Measurements from ENCODE around the gene STYXL1. TPM values are rescaled to one million over a fixed set of nuclear protein-coding genes. Genes with fewer than 3 reads are reported as not detected.

Gene STYXL1
- total RNA-seq, 2 donors from 2014 or later, result 9.3 to 14.6 TPM

- no peak for DNase-seq (ENCODE audit: low spot score)
- Histone ChIP-seq H3K27me3 (replicated peaks; ENCODE audit: insufficient read depth) (no peaks in the 10 kb centered on the region), H3K4me3 (no peak overlapping the region), H3K9me3 (no peaks in the 10 kb centered on the region), H3K27ac (no peak overlapping the region), H3K4me1 (ENCODE audit: control insufficient read depth in 1 of 2, low read depth in 2 of 2) (peaks cover 0 to 20% of the 10 kb centered on the region in 2 donors), H3K36me3 (peaks cover 3% of the 10 kb centered on the region)
- TF ChIP-seq CTCF (IDR thresholded peaks at IDR 0.05), result no peak
- ATAC-seq (ENCODE audit: insufficient number of reproducible peaks, low FRiP score, low read depth), result no peak
Observed at GRCh38 chr7:75948179-75948578, 99.6 kb downstream of the STYXL1 start.

Other genes starting within 250 kb of the STYXL1 start
- gene CCL24, start 234.2 kb downstream of the STYXL1 start, total RNA-seq, result not detected
- 10 to 100 TPM; 36.5 to 52.4 TPM for gene RHBDD2, start 169.0 kb downstream of the STYXL1 start, total RNA-seq
- gene POR, start 132.8 kb downstream of the STYXL1 start, total RNA-seq, result 10 to 100 TPM; 70.1 to 77.4 TPM
- 10 to 100 TPM; 39.4 to 44.7 TPM for gene TMEM120A, start 53.4 kb downstream of the STYXL1 start, total RNA-seq
- 10 to 100 TPM; 48.2 to 58.6 TPM for gene MDH2, start 106 bp upstream of the STYXL1 start, total RNA-seq
- gene SRRM3, start 153.9 kb upstream of the STYXL1 start, total RNA-seq, result 1 to 10 TPM; 1.6 to 4.3 TPM

All from thoracic aorta (tissue), 2 donors.